HCT116 (cell line): Measurements from ENCODE around the gene HCN2. TPM values are rescaled to one million over a fixed set of nuclear protein-coding genes. Genes with fewer than 3 reads are reported as not detected.
"Not testable (repeated sequence)": the region's sequence is repeated elsewhere in the genome, so short reads cannot be mapped to it uniquely, and the experiment has no call there.

Experiments
- ATAC-seq: fragments of 200-7000 bp; cut with Tn5 transposase; 2 replicates; pipeline ENCODE4 v1.9.1; 2020; ENCODE audit warnings: mild to moderate bottlenecking, moderate library complexity
- BruUV-seq: library from RNA; stranded (reverse); fragments of 400-500 nt; replicated peaks from 2 replicates; lab custom pipeline; 2021; lab: Mats Ljungman, UMichigan
- CTCF ChIA-PET: fragments of 300-600 bp; sonication (Branson Sonifier 250); formaldehyde crosslinking; loops from one replicate; lab custom pipeline; 2021; ENCODE audit warnings: antibody characterized with exemption; lab: Charles Lee
- POLR2A ChIA-PET: fragments of 300-600, 350-600 bp; sonication (Branson Sonifier 250); formaldehyde crosslinking; loops from one replicate; lab custom pipeline; 2021; ENCODE audit warnings: antibody characterized with exemption; lab: Charles Lee
- RAD21 ChIA-PET, 2 experiments: fragments of 300-600 bp; sonication (Branson Sonifier 250); formaldehyde crosslinking; loops; one replicate each; lab custom pipeline; 2023; ENCODE audit warnings: low total read pairs in 2 of 2; ENCODE audit not compliant: uncharacterized antibody in 2 of 2, unreplicated experiment in 2 of 2, low non-redundant PET in 1 of 2; lab: Charles Lee
- DNase-seq: peaks from one replicate; pipeline ENCODE4 v3.0.0-alpha.2; 2010; ENCODE audit warnings: low read depth, low spot score
- H2AFZ ChIP-seq: fragments of 200-600 bp; shearing (Covaris generic), sonication (generic); 2 replicates; pipeline ENCODE4 v1.6.1; 2017; ENCODE audit warnings: low read depth, mixed run types, mixed read lengths, antibody characterized with exemption, low read length; ENCODE audit not compliant: poor library complexity, severe bottlenecking
- H3K27ac ChIP-seq: 2 replicates; pipeline ENCODE4 v1.5.1; 2012; ENCODE audit warnings: low read depth, low read length
- H3K27me3 ChIP-seq: fragments of 200-600 bp; sonication (generic); 2 replicates; pipeline ENCODE4 v1.6.1; 2016; ENCODE audit warnings: mixed run types, low read length, mixed read lengths; ENCODE audit not compliant: insufficient read depth
- H3K36me3 ChIP-seq, 2 experiments: fragments of 200-500 bp in 1 of 2; fragments of 200-600 bp in 1 of 2; sonication (Bioruptor generic) in 1 of 2; sonication (generic) in 1 of 2; 2 replicates each; pipeline versions ENCODE4 v1.5.1 to v1.6.1; 2014 to 2016; ENCODE audit warnings: low read length in 2 of 2, inconsistent platforms in 1 of 2, mixed read lengths in 1 of 2, mixed run types in 1 of 2; ENCODE audit not compliant: insufficient read depth in 2 of 2, control insufficient read depth in 1 of 2
- H3K4me1 ChIP-seq, 2 experiments: fragments of 200-600 bp in 1 of 2; sonication (generic) in 1 of 2; 2 replicates each; pipeline versions ENCODE4 v1.5.1 to v1.6.1; 2012 to 2017; ENCODE audit warnings: low read length in 2 of 2, inconsistent platforms in 1 of 2, mild to moderate bottlenecking in 1 of 2, mixed read lengths in 1 of 2, mixed run types in 1 of 2, moderate library complexity in 1 of 2; ENCODE audit not compliant: insufficient read depth in 2 of 2, control insufficient read depth in 1 of 2
- H3K4me2 ChIP-seq: fragments of 200-600 bp; sonication (generic); 2 replicates; pipeline ENCODE4 v1.6.1; 2017; ENCODE audit warnings: mixed run types, low read length, mixed read lengths
- H3K4me3 ChIP-seq, 2 experiments: fragments of 200-600 bp in 1 of 2; sonication (generic) in 1 of 2; replicated peaks in 1 of 2; 2 replicates each; pipeline ENCODE4 v1.5.1; 2011 to 2016; ENCODE audit warnings: low read length in 2 of 2, control low read depth in 1 of 2, low read depth in 1 of 2, mild to moderate bottlenecking in 1 of 2, mixed read lengths in 1 of 2, mixed run types in 1 of 2
- H3K79me2 ChIP-seq: fragments of 200-600 bp; sonication (generic); 2 replicates; pipeline ENCODE4 v1.6.1; 2017; ENCODE audit warnings: mild to moderate bottlenecking, mixed run types, low read length, moderate library complexity, mixed read lengths; ENCODE audit not compliant: insufficient read depth
- H3K9ac ChIP-seq: fragments of 200-600 bp; sonication (generic); 2 replicates; pipeline ENCODE4 v1.6.1; 2016; ENCODE audit warnings: low read length, mixed read lengths
- H3K9me2 ChIP-seq: fragments of 200-600 bp; sonication (generic), shearing (Covaris generic); 2 replicates; pipeline ENCODE4 v1.6.1; 2017; ENCODE audit warnings: mixed run types, mild to moderate bottlenecking, moderate library complexity; ENCODE audit not compliant: insufficient read depth
- H3K9me3 ChIP-seq, 2 experiments: fragments of 200-500 bp in 1 of 2; fragments of 200-600 bp in 1 of 2; sonication (Bioruptor generic) in 1 of 2; sonication (generic) in 1 of 2; 2 replicates each; pipeline ENCODE4 v1.6.1; 2014 to 2017; ENCODE audit warnings: low read length in 2 of 2, mixed read lengths in 2 of 2, inconsistent platforms in 1 of 2, low read depth in 1 of 2, mild to moderate bottlenecking in 1 of 2, mixed run types in 1 of 2, moderate library complexity in 1 of 2; ENCODE audit not compliant: control insufficient read depth in 1 of 2, insufficient read depth in 1 of 2
- H4K20me1 ChIP-seq: fragments of 200-600 bp; sonication (generic), shearing (Covaris generic); 2 replicates; pipeline ENCODE4 v1.6.1; 2017; ENCODE audit warnings: mixed run types, mild to moderate bottlenecking, moderate library complexity; ENCODE audit not compliant: insufficient read depth
- CBX3 ChIP-seq: IDR thresholded peaks from 2 replicates; pipeline ENCODE4 v1.6.1; 2012; ENCODE audit warnings: low read depth
- CEBPB ChIP-seq: IDR thresholded peaks from 2 replicates; pipeline ENCODE4 v1.6.1; 2012; ENCODE audit warnings: low read depth
- JUND ChIP-seq: IDR thresholded peaks from 2 replicates; pipeline ENCODE4 v1.6.1; 2012
- POLR2AphosphoS5 ChIP-seq: IDR thresholded peaks from 2 replicates; pipeline ENCODE4 v1.6.1; 2011; ENCODE audit warnings: mild to moderate bottlenecking, low read depth, low read length, moderate library complexity
- intact Hi-C: fragments of 100-400 bp; cut with micrococcal nuclease; formaldehyde crosslinking; loops from 2 replicates; pipeline ENCODE4 v1.10.0; 2022
- total RNA-seq: library from RNA; stranded (reverse); gene quantifications from one replicate; pipeline ENCODE4 v1.2.1, GENCODE V29; 2021; ENCODE audit not compliant: unreplicated experiment
- TF ChIP-seq, protein P1 (sequence below): IDR thresholded peaks from 2 replicates; pipeline ENCODE4 v1.6.1; 2011; ENCODE audit warnings: mild to moderate bottlenecking, low read length, moderate library complexity; ENCODE audit not compliant: insufficient replicate concordance; ENCODE audit errors: extremely low read depth
- TF ChIP-seq, protein P2 (sequence below), 3 experiments: fragments of 200-600 bp in 1 of 3; sonication (generic) in 1 of 3; IDR thresholded peaks in 2 of 3; conservative IDR thresholded peaks in 1 of 3; 2 replicates each; pipeline ENCODE4 v1.5.1; 2012 to 2017; ENCODE audit warnings: low read depth in 2 of 3, low read length in 2 of 3, antibody characterized with exemption in 1 of 3, borderline replicate concordance in 1 of 3, control low read depth in 1 of 3, mild to moderate bottlenecking in 1 of 3, mixed read lengths in 1 of 3, mixed run types in 1 of 3, moderate library complexity in 1 of 3; ENCODE audit not compliant: insufficient read depth in 1 of 3

HCN2 gene
- total RNA-seq, 1 experiment from 2014 or later, result 2.4 TPM

DNA sequence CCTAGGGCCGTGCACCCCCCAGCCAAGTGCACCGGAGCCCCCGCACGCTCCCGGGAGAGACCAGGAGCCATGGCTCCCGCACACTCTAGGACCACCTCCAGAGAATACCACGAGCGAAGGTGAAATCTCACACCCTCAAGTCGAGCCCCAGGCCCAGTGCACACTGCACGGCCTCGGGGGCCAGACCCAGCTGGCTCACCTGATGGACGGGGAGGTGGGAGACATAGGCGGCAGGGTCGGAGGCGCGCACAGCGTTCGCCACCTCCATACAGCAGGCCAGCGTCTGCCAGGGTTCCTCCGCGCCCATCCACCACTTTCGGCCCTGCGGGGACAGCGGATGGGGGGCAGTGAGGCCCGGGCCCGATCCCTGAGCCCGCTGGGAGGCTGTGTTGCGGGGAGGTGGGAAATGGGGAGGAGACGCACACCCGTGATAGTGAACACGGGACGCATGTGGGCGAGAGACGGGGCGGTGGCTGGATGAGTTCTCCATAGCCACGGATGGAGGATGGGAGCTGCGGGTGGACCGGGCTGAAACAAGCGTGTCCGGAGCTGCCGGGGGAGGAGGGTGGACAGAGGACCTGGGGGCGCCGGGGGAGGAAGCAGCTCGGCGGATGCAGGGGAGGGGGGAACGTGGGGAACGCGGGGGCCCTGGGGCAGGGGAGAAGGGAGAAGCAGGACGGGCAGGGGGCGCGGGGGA is 30.6 kb downstream of the HCN2 start (continued):
- TF ChIP-seq, protein P1, sequence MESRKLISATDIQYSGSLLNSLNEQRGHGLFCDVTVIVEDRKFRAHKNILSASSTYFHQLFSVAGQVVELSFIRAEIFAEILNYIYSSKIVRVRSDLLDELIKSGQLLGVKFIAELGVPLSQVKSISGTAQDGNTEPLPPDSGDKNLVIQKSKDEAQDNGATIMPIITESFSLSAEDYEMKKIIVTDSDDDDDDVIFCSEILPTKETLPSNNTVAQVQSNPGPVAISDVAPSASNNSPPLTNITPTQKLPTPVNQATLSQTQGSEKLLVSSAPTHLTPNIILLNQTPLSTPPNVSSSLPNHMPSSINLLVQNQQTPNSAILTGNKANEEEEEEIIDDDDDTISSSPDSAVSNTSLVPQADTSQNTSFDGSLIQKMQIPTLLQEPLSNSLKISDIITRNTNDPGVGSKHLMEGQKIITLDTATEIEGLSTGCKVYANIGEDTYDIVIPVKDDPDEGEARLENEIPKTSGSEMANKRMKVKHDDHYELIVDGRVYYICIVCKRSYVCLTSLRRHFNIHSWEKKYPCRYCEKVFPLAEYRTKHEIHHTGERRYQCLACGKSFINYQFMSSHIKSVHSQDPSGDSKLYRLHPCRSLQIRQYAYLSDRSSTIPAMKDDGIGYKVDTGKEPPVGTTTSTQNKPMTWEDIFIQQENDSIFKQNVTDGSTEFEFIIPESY, result no peak
- no peak for TF ChIP-seq CEBPB
- TF ChIP-seq POLR2AphosphoS5, result no peak
- TF ChIP-seq, protein P2, sequence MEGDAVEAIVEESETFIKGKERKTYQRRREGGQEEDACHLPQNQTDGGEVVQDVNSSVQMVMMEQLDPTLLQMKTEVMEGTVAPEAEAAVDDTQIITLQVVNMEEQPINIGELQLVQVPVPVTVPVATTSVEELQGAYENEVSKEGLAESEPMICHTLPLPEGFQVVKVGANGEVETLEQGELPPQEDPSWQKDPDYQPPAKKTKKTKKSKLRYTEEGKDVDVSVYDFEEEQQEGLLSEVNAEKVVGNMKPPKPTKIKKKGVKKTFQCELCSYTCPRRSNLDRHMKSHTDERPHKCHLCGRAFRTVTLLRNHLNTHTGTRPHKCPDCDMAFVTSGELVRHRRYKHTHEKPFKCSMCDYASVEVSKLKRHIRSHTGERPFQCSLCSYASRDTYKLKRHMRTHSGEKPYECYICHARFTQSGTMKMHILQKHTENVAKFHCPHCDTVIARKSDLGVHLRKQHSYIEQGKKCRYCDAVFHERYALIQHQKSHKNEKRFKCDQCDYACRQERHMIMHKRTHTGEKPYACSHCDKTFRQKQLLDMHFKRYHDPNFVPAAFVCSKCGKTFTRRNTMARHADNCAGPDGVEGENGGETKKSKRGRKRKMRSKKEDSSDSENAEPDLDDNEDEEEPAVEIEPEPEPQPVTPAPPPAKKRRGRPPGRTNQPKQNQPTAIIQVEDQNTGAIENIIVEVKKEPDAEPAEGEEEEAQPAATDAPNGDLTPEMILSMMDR (IDR thresholded peaks at IDR 0.05 in 2 of 3, conservative IDR thresholded peaks at IDR 0.05 in 1 of 3; ENCODE audit: borderline replicate concordance in 1 of 3, insufficient read depth in 1 of 3, low read depth in 2 of 3, low read length in 2 of 3), result no peak
- TF ChIP-seq CBX3, result no peak
- TF ChIP-seq JUND, result no peak

DNA sequence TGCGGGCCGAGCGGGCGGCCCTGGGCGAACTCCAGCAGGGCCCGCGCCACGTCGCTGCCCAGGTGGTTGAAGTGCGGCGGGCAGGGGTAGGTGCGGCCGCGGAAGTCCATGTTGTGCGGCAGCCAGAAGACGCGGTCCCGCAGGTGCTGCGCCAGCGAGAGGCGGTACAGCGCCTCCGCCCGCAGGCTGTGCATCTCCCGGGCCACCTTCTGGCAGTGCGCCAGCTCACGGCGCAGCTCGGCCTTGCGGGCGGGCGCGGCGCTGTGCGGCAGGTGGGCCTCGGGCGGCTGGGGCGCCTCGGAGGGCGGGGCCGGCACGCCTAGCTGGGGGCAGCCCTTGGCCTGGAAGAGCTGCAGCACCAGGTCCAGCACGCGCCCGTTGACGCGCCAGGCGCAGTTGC is 31.5 kb downstream of the HCN2 start:
- BruUV-seq, H2AFZ ChIP-seq, POLR2A ChIA-PET, H4K20me1 ChIP-seq, ATAC-seq, RAD21 ChIA-PET, CTCF ChIA-PET, H3K9ac ChIP-seq, H3K4me3 ChIP-seq, H3K9me2 ChIP-seq, H3K4me2 ChIP-seq, H3K27ac ChIP-seq, DNase-seq, intact Hi-C loops, H3K79me2 ChIP-seq, H3K9me3 ChIP-seq, H3K27me3 ChIP-seq: not testable (repeated sequence)
- Histone ChIP-seq H3K36me3 (peaks cover 0 to 49% of the 10 kb centered on the region in 2 experiments; a peak in 2 of 4 replicates), H3K4me1 (peaks cover 4 to 21% of the 10 kb centered on the region in 2 experiments; a peak in 3 of 4 replicates)
